ENCODE results near the gene SEC14L2. TPM values are rescaled to one million over a fixed set of nuclear protein-coding genes. Genes with fewer than 3 reads are reported as not detected.

SEC14L2 gene
- total and polyA plus RNA-seq, 3 donors from 2014 or later: 2.2 to 4.7 (median 3.5) TPM

- DNase-seq: no peak
- TF ChIP-seq CTCF (IDR thresholded peaks at IDR 0.05) (no peak), POLR2A (IDR thresholded peaks at IDR 0.05) (no peak)
- H3K4me3 ChIP-seq: no peak overlapping the region
- no peaks in the 10 kb centered on the region for H3K36me3 ChIP-seq (ENCODE audit: low read depth, missing control alignments)
- no peaks in the 10 kb centered on the region for H3K9me3 ChIP-seq
- intact Hi-C loops (cut with DNase I; ENCODE audit: low total_unique reads): no loop called here
- no peaks in the 10 kb centered on the region for H3K27me3 ChIP-seq
- no peaks in the 10 kb centered on the region for H3K4me1 ChIP-seq
- H3K27ac ChIP-seq: no peak overlapping the region
- 67 to 74% methylated on average over 5 of the region's 5 CpGs for WGBS, 2 donors
Measured at GRCh38 chr22:30413745-30414524, 17.1 kb downstream of the SEC14L2 start.

- H3K36me3 ChIP-seq (ENCODE audit: low read depth, missing control alignments): no peaks in the 10 kb centered on the region
- no peak overlapping the region for H3K4me3 ChIP-seq
- H3K27me3 ChIP-seq: no peaks in the 10 kb centered on the region
- H3K27ac ChIP-seq: no peak overlapping the region
- intact Hi-C loops (cut with DNase I; ENCODE audit: low total_unique reads): no loop called here
- H3K9me3 ChIP-seq: no peaks in the 10 kb centered on the region
- DNase-seq: no peak
- TF ChIP-seq POLR2A (IDR thresholded peaks at IDR 0.05) (no peak), CTCF (IDR thresholded peaks at IDR 0.05) (no peak)
- WGBS, 2 donors: 72 to 87% methylated on average over 4 of the region's 4 CpGs
- no peaks in the 10 kb centered on the region for H3K4me1 ChIP-seq
Measured at GRCh38 chr22:30414525-30415047, 17.8 kb downstream of the SEC14L2 start.

- Histone ChIP-seq H3K4me3 (no peak overlapping the region), H3K27ac (no peak overlapping the region), H3K27me3 (no peaks in the 10 kb centered on the region), H3K36me3 (ENCODE audit: low read depth, missing control alignments) (no peaks in the 10 kb centered on the region), H3K4me1 (peaks cover 15% of the 10 kb centered on the region), H3K9me3 (no peaks in the 10 kb centered on the region)
- DNase-seq: no peak
- intact Hi-C loops (cut with DNase I; ENCODE audit: low total_unique reads): no loop called here
- 75 to 97% methylated on average over 2 of the region's 2 CpGs for WGBS, 2 donors
- TF ChIP-seq POLR2A (IDR thresholded peaks at IDR 0.05) (no peak), CTCF (IDR thresholded peaks at IDR 0.05) (no peak)
Measured at GRCh38 chr22:30416403-30416802, 19.6 kb downstream of the SEC14L2 start.

GRCh38 chr22:30416837-30417236 lies 20.0 kb downstream of the SEC14L2 start:
- Histone ChIP-seq H3K4me1 (peaks cover 19% of the 10 kb centered on the region), H3K9me3 (no peaks in the 10 kb centered on the region), H3K27ac (no peak overlapping the region), H3K4me3 (no peak overlapping the region), H3K36me3 (ENCODE audit: low read depth, missing control alignments) (no peaks in the 10 kb centered on the region), H3K27me3 (no peaks in the 10 kb centered on the region)
- intact Hi-C loops (cut with DNase I; ENCODE audit: low total_unique reads): no loop called here
- WGBS, 2 donors: 81% methylated on average over 1 of the region's 1 CpG
- DNase-seq: no peak
- TF ChIP-seq CTCF (IDR thresholded peaks at IDR 0.05) (no peak), POLR2A (IDR thresholded peaks at IDR 0.05) (no peak)

Data from testis (tissue), 3 donors.